ENCODE measurements around the gene FEM1C.

DNA sequence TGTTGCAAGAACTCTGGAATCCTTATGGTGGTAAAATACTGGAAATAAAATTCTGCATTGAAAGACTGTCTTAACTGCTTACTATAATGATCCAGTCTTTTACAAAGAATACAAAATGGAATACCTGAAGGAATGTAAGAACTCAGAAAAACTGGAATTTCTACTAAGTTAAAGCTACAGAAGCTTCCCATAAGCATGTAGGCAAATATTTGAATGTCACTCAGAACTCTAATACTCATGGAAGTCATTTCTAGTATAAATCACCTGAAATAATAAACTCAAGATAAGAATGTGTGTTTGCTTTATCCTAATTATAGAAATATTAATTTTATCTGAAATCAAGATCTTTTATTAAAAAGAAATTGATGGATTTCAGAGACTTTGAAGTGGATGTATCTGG, 54.8 kb downstream of the FEM1C start:
- TF ChIP-seq TRIM28 (IDR thresholded peaks at IDR 0.05; ENCODE audit: borderline replicate concordance, low read length) (no peak), ZNF146 (tag by site-specific recombination; IDR thresholded peaks at IDR 0.05) (no peak), ZNF324 (tag by site-specific recombination; IDR thresholded peaks at IDR 0.05) (no peak), GLI4 (tag by site-specific recombination; IDR thresholded peaks at IDR 0.05) (no peak), ZNF16 (tag by site-specific recombination; IDR thresholded peaks at IDR 0.05; ENCODE audit: low read depth) (no peak), ZNF311 (tag by site-specific recombination; IDR thresholded peaks at IDR 0.05; ENCODE audit: borderline replicate concordance) (no peak), ZNF23 (tag by site-specific recombination; IDR thresholded peaks at IDR 0.05; ENCODE audit: borderline replicate concordance) (no peak), ZBTB7A (tag by site-specific recombination; IDR thresholded peaks at IDR 0.05; ENCODE audit: low read depth) (no peak), YY1 (tag by site-specific recombination; IDR thresholded peaks at IDR 0.05) (no peak), ZNF776 (tag by site-specific recombination; IDR thresholded peaks at IDR 0.05; ENCODE audit: borderline replicate concordance) (no peak)
- TF ChIP-seq, protein P1, sequence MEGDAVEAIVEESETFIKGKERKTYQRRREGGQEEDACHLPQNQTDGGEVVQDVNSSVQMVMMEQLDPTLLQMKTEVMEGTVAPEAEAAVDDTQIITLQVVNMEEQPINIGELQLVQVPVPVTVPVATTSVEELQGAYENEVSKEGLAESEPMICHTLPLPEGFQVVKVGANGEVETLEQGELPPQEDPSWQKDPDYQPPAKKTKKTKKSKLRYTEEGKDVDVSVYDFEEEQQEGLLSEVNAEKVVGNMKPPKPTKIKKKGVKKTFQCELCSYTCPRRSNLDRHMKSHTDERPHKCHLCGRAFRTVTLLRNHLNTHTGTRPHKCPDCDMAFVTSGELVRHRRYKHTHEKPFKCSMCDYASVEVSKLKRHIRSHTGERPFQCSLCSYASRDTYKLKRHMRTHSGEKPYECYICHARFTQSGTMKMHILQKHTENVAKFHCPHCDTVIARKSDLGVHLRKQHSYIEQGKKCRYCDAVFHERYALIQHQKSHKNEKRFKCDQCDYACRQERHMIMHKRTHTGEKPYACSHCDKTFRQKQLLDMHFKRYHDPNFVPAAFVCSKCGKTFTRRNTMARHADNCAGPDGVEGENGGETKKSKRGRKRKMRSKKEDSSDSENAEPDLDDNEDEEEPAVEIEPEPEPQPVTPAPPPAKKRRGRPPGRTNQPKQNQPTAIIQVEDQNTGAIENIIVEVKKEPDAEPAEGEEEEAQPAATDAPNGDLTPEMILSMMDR (tag by site-specific recombination; IDR thresholded peaks at IDR 0.05): no peak
- TF ChIP-seq, protein P2, sequence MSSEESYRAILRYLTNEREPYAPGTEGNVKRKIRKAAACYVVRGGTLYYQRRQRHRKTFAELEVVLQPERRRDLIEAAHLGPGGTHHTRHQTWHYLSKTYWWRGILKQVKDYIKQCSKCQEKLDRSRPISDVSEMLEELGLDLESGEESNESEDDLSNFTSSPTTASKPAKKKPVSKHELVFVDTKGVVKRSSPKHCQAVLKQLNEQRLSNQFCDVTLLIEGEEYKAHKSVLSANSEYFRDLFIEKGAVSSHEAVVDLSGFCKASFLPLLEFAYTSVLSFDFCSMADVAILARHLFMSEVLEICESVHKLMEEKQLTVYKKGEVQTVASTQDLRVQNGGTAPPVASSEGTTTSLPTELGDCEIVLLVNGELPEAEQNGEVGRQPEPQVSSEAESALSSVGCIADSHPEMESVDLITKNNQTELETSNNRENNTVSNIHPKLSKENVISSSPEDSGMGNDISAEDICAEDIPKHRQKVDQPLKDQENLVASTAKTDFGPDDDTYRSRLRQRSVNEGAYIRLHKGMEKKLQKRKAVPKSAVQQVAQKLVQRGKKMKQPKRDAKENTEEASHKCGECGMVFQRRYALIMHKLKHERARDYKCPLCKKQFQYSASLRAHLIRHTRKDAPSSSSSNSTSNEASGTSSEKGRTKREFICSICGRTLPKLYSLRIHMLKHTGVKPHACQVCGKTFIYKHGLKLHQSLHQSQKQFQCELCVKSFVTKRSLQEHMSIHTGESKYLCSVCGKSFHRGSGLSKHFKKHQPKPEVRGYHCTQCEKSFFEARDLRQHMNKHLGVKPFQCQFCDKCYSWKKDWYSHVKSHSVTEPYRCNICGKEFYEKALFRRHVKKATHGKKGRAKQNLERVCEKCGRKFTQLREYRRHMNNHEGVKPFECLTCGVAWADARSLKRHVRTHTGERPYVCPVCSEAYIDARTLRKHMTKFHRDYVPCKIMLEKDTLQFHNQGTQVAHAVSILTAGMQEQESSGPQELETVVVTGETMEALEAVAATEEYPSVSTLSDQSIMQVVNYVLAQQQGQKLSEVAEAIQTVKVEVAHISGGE (tag by site-specific recombination; conservative IDR thresholded peaks at IDR 0.05; ENCODE audit: low read depth): no peak
- TF ChIP-seq, protein P3, sequence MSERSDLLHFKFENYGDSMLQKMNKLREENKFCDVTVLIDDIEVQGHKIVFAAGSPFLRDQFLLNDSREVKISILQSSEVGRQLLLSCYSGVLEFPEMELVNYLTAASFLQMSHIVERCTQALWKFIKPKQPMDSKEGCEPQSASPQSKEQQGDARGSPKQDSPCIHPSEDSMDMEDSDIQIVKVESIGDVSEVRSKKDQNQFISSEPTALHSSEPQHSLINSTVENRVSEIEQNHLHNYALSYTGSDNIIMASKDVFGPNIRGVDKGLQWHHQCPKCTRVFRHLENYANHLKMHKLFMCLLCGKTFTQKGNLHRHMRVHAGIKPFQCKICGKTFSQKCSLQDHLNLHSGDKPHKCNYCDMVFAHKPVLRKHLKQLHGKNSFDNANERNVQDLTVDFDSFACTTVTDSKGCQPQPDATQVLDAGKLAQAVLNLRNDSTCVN (tag by site-specific recombination; optimal IDR thresholded peaks at IDR 0.05): no peak
- TF ChIP-seq, protein P4, sequence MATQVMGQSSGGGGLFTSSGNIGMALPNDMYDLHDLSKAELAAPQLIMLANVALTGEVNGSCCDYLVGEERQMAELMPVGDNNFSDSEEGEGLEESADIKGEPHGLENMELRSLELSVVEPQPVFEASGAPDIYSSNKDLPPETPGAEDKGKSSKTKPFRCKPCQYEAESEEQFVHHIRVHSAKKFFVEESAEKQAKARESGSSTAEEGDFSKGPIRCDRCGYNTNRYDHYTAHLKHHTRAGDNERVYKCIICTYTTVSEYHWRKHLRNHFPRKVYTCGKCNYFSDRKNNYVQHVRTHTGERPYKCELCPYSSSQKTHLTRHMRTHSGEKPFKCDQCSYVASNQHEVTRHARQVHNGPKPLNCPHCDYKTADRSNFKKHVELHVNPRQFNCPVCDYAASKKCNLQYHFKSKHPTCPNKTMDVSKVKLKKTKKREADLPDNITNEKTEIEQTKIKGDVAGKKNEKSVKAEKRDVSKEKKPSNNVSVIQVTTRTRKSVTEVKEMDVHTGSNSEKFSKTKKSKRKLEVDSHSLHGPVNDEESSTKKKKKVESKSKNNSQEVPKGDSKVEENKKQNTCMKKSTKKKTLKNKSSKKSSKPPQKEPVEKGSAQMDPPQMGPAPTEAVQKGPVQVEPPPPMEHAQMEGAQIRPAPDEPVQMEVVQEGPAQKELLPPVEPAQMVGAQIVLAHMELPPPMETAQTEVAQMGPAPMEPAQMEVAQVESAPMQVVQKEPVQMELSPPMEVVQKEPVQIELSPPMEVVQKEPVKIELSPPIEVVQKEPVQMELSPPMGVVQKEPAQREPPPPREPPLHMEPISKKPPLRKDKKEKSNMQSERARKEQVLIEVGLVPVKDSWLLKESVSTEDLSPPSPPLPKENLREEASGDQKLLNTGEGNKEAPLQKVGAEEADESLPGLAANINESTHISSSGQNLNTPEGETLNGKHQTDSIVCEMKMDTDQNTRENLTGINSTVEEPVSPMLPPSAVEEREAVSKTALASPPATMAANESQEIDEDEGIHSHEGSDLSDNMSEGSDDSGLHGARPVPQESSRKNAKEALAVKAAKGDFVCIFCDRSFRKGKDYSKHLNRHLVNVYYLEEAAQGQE (tag by site-specific recombination; IDR thresholded peaks at IDR 0.05): no peak
